ENCODE results near the gene SYP.

Gene SYP

DNA sequence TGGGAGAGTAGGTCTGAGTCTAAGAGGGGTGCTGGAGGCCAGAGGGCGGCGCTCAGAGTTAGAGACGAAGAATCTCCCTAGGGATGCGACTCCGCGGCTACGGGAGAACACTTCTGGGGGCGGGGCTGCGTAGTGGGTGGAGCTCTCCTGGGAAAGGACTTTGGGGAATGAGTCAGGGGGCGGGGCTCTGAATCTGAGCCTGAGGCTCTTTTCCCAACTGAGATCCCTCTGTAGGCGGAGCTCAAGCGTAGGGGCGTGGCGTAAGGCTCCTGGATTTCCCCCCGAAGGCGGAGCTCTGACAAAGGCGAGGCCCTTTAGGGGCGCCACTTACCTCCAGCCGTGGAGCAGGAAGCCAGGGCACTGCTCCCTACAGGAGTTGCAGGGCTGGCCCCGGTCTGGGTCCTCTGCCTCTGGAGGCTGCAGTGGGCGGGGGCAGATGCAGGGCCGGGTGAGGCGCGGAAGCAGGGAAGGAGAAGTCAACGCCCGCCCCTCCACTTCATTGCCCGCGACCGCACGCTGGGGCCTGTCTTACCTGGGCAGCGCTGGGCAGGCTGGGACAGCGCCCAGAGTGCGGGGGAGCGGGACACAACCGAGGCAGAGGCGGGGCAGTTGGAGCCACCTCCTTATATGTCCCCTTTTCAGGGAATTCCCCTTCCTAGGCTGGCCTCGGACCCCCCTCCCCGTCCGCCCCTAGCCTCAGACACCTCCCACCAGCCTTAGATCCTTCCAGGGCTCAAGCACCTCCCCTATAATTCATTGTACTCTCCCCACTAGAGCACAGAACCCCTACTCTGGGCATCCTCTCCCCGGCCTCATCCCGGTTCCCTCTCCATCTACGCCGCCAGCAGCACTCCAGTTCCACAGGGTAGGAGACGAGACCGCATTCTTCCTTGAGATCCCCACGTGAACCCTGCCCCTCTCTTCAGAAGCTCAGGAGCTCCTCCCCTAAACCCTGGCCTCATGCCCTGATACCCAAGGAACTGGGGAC is 15.4 kb downstream of the SYP start:
- DNase-seq (ENCODE audit: extremely low spot score), result no peak
- POLR2A ChIA-PET, result no interaction called here
- CTCF ChIA-PET, result interaction anchor here (0.9 to 1.5 kb wide), 4 partner anchors 8 to 29 kb away, joined by 3 to 5 read pairs (median 4); no protein-coding TSS in a partner anchor
- TF ChIP-seq, protein P1, sequence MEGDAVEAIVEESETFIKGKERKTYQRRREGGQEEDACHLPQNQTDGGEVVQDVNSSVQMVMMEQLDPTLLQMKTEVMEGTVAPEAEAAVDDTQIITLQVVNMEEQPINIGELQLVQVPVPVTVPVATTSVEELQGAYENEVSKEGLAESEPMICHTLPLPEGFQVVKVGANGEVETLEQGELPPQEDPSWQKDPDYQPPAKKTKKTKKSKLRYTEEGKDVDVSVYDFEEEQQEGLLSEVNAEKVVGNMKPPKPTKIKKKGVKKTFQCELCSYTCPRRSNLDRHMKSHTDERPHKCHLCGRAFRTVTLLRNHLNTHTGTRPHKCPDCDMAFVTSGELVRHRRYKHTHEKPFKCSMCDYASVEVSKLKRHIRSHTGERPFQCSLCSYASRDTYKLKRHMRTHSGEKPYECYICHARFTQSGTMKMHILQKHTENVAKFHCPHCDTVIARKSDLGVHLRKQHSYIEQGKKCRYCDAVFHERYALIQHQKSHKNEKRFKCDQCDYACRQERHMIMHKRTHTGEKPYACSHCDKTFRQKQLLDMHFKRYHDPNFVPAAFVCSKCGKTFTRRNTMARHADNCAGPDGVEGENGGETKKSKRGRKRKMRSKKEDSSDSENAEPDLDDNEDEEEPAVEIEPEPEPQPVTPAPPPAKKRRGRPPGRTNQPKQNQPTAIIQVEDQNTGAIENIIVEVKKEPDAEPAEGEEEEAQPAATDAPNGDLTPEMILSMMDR (IDR thresholded peaks at IDR 0.05; ENCODE audit: control extremely low read depth, extremely low read depth, low read depth, missing control alignments), result no peak

DNA sequence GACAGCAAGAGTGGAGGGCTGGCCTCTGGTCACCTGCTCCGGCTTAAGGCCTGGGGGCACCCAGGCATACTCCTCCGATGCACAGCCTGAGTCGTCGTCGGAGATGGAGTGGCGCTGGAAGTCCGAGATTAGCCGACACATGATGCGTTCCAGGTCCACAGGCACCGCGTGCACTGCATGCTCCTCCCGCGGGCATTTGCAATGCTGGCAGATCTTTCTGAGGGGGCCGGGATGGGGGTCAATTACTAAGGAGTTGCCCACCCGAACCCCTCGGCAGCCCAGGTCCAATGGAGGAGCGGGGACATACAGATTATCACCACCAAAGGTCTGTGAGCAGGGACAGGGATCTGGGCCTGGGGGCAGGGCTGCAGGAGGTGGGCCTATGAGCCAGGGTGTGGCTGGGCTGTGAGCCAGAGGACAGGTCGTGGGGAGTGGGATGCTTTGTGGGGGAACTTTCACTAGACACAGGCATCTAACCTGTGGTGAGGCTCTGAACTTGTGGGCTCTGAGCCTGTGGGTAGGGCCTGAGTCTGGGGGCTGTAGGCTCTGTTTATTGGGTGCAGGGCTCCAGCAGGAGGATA is 16.2 kb downstream of the SYP start:
- ChIA-PET CTCF (interaction anchor here (0.9 to 1.5 kb wide), 4 partner anchors 9 to 28 kb away, joined by 3 to 5 read pairs (median 4); no protein-coding TSS in a partner anchor), POLR2A (no interaction called here)
- TF ChIP-seq, protein P1 (IDR thresholded peaks at IDR 0.05; ENCODE audit: control extremely low read depth, extremely low read depth, low read depth, missing control alignments), result no peak
- no peak for DNase-seq (ENCODE audit: extremely low spot score)

DNA sequence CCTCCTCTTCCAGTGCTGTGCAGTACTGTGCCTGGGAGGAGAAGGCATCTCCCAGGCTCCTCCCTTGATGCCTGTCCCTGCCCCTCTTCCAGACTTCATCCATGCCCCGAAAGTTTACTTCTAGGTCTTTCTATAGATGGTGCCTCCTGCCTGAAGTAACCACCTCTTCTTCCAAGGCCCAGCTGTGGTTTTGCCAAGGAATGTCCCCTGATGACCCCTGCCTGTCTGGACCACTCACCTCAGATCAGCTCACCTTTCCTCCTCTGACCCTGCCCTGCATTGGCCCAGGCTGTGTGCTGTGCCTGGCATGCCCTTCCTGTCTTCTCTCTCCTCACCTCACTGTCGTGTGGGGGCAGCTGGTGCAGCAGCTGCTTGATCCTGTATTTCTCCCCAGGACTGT is 20.6 kb downstream of the SYP start:
- DNase-seq (ENCODE audit: extremely low spot score), result no peak
- TF ChIP-seq, protein P1 (IDR thresholded peaks at IDR 0.05; ENCODE audit: control extremely low read depth, extremely low read depth, low read depth, missing control alignments), result no peak
- ChIA-PET CTCF (no interaction called here), POLR2A (no interaction called here)

DNA sequence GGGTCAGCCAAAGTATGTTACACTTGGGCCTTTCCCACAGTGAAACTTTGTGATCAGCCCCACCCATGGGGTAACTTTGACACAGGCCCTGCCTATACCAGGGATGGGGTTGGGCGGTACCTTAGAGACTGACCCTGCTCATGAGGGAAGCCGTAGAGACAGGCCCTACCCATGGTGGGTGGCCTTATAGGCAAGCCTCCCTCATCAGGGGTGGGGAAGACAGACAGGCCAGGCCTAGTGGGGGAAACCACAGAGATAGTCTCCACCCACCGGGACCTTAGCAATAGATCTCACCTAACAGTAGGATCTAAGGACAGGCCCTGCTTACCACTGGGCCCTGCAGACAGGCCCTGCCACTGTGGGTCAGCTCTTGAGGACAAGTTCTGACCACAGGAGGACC is 21.5 kb downstream of the SYP start:
- POLR2A ChIA-PET, result no interaction called here
- no peak for DNase-seq (ENCODE audit: extremely low spot score)
- TF ChIP-seq, protein P1 (IDR thresholded peaks at IDR 0.05; ENCODE audit: control extremely low read depth, extremely low read depth, low read depth, missing control alignments), result no peak
- CTCF ChIA-PET, result no interaction called here

DNA sequence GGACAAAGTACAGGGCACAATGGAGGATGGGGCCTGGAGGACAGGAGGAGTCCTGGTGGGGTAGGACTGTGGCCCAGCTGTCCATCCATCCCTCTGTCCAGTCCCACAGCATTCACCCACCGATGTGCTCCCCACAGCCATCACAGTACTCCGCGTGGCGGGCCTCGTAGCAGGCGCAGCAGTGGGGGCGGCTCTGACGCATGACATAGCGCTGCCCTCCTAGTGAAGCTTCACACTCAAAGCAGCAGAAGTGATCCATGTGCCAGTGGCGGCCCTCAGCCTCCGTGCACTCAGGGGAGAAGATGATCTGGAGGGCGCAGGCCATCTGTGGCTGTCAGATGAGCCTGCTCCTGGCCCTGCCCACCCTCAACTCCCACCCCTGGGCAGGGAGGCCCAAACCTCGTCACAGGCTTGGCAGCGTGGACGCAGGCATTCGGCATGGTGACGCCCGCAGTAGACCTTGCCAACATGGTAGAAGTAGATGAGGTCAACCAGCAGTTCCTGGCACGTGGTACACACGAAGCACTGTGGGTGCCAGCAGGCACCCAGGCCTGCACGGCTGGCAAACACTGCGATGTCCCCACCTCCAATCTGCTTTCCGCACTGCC is 22.0 kb downstream of the SYP start:
- CTCF ChIA-PET, result interaction anchor here (1.0 to 1.2 kb wide), 2 partner anchors 13 to 14 kb away, joined by 3 to 4 read pairs; no protein-coding TSS in a partner anchor
- TF ChIP-seq, protein P1 (IDR thresholded peaks at IDR 0.05; ENCODE audit: control extremely low read depth, extremely low read depth, low read depth, missing control alignments), result no peak
- no peak for DNase-seq (ENCODE audit: extremely low spot score)
- POLR2A ChIA-PET, result no interaction called here

DNA sequence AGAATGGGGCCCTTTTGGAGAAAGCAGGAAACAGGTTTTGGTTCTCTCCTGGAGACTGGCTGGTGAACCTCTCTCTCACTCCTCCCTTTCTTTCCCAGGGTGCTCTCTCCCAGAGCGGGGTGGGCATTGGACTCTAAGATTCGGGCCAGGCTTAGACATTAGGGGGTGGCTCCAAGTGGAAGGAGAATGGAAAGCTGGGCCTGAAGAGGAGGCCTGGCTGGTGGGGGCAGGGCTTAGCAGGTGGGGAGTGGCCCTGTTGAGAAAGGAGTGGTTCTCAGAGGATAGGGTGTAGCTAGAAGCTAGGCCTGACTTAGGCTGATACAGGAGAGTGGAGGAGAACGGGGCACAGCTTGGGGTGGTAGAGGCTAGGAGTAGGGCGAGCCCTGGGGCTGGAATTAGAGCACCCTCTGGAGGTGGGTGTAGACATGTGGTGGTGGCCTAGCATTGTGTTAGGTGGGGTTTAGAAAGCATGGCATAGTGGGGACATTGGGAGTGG is 22.6 kb downstream of the SYP start:
- DNase-seq (ENCODE audit: extremely low spot score), result no peak
- TF ChIP-seq, protein P1 (IDR thresholded peaks at IDR 0.05; ENCODE audit: control extremely low read depth, extremely low read depth, low read depth, missing control alignments), result no peak
- POLR2A ChIA-PET, result no interaction called here
- CTCF ChIA-PET, result interaction anchor here (1.0 to 1.2 kb wide), 2 partner anchors 13 kb away, joined by 3 to 4 read pairs; no protein-coding TSS in a partner anchor

Data from GM10248 (cell line).